ENCODE measurements around the gene CD7. TPM values are rescaled to one million over a fixed set of nuclear protein-coding genes. Genes with fewer than 3 reads are reported as not detected.

Gene CD7
- total RNA-seq, 2 donors from 2014 or later, result not detected

GRCh38 chr17:82320140-82320840 is 2.9 kb upstream of the CD7 start:
- ATAC-seq, result no peak

DNA sequence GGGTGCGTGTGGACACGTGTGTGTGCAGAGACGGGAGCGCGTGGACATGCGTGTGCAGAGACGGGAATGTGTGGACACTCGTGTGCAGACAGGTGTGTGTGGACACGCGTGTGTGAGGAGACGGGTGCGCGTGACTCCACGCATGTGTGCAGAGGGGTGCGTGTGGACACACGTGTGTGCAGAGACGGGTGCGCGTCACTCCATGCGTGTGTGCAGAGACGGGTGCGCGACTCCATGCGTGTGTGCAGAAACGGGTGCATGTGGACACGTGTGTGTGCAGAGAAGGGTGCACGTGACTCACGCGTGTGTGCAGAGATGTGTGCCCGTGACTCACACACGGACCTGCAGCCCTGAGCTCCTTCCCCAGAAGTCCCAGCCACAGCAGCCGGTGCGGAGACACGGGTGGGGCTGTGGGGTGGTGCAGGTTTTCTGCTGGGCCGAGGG is 2.2 kb upstream of the CD7 start:
- H3K9me3 ChIP-seq, result no peaks in the 10 kb centered on the region
- H3K4me3 ChIP-seq, result no peak overlapping the region
- TF ChIP-seq, protein P1, sequence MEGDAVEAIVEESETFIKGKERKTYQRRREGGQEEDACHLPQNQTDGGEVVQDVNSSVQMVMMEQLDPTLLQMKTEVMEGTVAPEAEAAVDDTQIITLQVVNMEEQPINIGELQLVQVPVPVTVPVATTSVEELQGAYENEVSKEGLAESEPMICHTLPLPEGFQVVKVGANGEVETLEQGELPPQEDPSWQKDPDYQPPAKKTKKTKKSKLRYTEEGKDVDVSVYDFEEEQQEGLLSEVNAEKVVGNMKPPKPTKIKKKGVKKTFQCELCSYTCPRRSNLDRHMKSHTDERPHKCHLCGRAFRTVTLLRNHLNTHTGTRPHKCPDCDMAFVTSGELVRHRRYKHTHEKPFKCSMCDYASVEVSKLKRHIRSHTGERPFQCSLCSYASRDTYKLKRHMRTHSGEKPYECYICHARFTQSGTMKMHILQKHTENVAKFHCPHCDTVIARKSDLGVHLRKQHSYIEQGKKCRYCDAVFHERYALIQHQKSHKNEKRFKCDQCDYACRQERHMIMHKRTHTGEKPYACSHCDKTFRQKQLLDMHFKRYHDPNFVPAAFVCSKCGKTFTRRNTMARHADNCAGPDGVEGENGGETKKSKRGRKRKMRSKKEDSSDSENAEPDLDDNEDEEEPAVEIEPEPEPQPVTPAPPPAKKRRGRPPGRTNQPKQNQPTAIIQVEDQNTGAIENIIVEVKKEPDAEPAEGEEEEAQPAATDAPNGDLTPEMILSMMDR (IDR thresholded peaks at IDR 0.05), result no peak
- no peak for TF ChIP-seq POLR2A (IDR thresholded peaks at IDR 0.05)
- intact Hi-C loops (cut with DNase I), result loop anchor here (5.0 kb wide), 1 partner anchor 82 kb away; no protein-coding TSS in a partner anchor
- no peak overlapping the region for H3K27ac ChIP-seq
- no peak for ATAC-seq
- DNase-seq, result no peak
- peaks cover 7% of the 10 kb centered on the region for H3K4me1 ChIP-seq
- no peaks in the 10 kb centered on the region for H3K36me3 ChIP-seq (replicated peaks in 1 of 2; ENCODE audit: insufficient read depth in 1 of 2, low read depth in 2 of 2)
- no peaks in the 10 kb centered on the region for H3K27me3 ChIP-seq
- WGBS, 2 donors, result 87 to 91% methylated on average over 34 to 35 of the region's 35 CpGs

More at GRCh38 chr17:82320140-82320840, 2.9 kb upstream of the CD7 start:
- Histone ChIP-seq H3K9me3 (no peaks in the 10 kb centered on the region), H3K4me3 (no peak overlapping the region), H3K4me1 (peaks cover 7% of the 10 kb centered on the region), H3K27ac (no peak overlapping the region), H3K36me3 (replicated peaks in 1 of 2; ENCODE audit: insufficient read depth in 1 of 2, low read depth in 2 of 2) (no peaks in the 10 kb centered on the region), H3K27me3 (no peaks in the 10 kb centered on the region)
- no peak for DNase-seq
- 69 to 70% methylated on average over 23 to 26 of the region's 26 CpGs for WGBS, 2 donors
- intact Hi-C loops (cut with DNase I), result loop anchor here (5.0 kb wide), 1 partner anchor 83 kb away; no protein-coding TSS in a partner anchor
- TF ChIP-seq, protein P1 (IDR thresholded peaks at IDR 0.05), result no peak
- no peak for TF ChIP-seq POLR2A (IDR thresholded peaks at IDR 0.05)

DNA sequence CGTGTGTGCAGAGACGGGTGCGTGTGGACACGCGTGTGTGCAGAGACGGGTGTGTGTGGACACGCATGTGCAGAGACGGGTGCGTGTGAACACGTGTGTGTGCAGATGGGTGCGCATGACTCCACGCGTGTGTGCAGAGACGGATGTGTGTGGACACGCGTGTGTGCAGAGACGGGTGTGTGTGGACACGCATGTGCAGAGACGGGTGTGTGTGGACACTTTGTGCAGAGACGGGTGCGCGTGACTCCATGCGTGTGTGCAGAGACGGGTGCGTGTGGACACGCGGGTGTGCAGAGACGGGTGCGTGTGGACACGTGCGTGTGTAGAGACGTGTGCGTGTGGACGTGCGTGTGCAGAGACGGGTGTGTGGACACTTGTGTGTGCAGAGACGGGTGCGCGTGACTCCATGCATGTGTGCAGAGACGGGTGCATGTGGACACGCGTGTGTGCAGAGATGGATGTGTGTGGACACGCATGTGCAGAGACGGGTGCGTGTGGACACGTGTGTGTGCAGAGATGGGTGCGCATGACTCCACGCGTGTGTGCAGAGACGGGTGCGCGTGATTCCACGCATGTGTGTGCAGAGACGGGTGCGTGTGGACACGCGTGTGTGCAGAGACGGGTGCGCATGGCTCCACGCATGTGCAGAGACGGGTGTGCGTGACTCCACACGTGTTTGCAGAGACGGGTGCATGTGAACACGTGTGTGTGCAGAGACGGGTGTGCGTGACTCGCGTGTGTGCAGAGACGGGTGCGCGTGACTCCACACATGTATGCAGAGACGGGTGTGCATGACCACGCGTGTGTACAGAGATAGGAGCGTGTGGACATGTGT is 1.6 kb upstream of the CD7 start:
- Histone ChIP-seq H3K9me3 (no peaks in the 10 kb centered on the region), H3K27me3 (no peaks in the 10 kb centered on the region), H3K36me3 (replicated peaks in 1 of 2; ENCODE audit: insufficient read depth in 1 of 2, low read depth in 2 of 2) (no peaks in the 10 kb centered on the region), H3K4me3 (no peak overlapping the region), H3K4me1 (peaks cover 7% of the 10 kb centered on the region), H3K27ac (no peak overlapping the region)
- intact Hi-C loops (cut with DNase I), result no loop called here
- ATAC-seq (no peak), DNase-seq (no peak)
- 85 to 86% methylated on average over 76 of the region's 76 CpGs for WGBS, 2 donors
- TF ChIP-seq POLR2A (IDR thresholded peaks at IDR 0.05), result no peak
- TF ChIP-seq, protein P1 (IDR thresholded peaks at IDR 0.05), result no peak

DNA sequence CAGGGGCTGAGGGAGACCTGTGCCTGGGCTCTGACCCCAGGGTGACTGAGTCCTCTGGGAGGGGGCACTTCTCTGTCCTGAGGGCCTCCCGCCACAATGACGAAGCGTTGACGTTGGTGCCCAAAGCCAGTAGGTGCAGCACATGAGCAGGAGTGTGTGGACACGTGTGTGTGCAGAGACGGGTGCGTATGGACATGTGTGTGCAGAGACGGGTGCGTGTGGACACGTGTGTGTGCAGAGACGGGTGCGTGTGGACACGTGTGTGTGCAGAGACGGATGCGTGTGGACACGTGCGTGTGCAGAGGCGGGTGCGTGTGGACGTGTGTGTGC is 726 bp upstream of the CD7 start:
- H3K9me3 ChIP-seq, result no peaks in the 10 kb centered on the region

More for the DNA sequence above, 726 bp upstream of the CD7 start:
- Histone ChIP-seq H3K4me1 (peaks cover 7% of the 10 kb centered on the region), H3K27me3 (no peaks in the 10 kb centered on the region), H3K36me3 (replicated peaks in 1 of 2; ENCODE audit: insufficient read depth in 1 of 2, low read depth in 2 of 2) (no peaks in the 10 kb centered on the region), H3K27ac (no peak overlapping the region), H3K4me3 (no peak overlapping the region)
- ATAC-seq (no peak), DNase-seq (no peak)
- TF ChIP-seq POLR2A (IDR thresholded peaks at IDR 0.05), result no peak
- TF ChIP-seq, protein P1 (IDR thresholded peaks at IDR 0.05), result no peak
- WGBS, 2 donors, result 92 to 94% methylated on average over 20 of the region's 20 CpGs
- intact Hi-C loops (cut with DNase I), result no loop called here

Data from body of pancreas (tissue), 4 donors.